CD14-positive monocyte (primary cell): ENCODE measurements around the gene FBXL15. TPM values are rescaled to one million over a fixed set of nuclear protein-coding genes. Genes with fewer than 3 reads are reported as not detected.

ENCODE experiments used
- DNase-seq, 3 donors: peaks; one replicate each; pipeline ENCODE4 v3.0.0-alpha.2; 2011 to 2022
- H2AFZ ChIP-seq: 2 replicates; pipeline ENCODE4 v1.6.0; 2012; ENCODE audit warnings: mild to moderate bottlenecking, low read depth, low read length, inconsistent platforms; ENCODE audit not compliant: insufficient read depth, poor library complexity, severe bottlenecking
- H3K27ac ChIP-seq, 2 donors: 1 replicate in 1 of 2; 2 replicates in 1 of 2; pipeline ENCODE4 v1.5.1; 2012 to 2013; ENCODE audit warnings: low read length in 2 of 2, control low read depth in 1 of 2, inconsistent platforms in 1 of 2, low read depth in 1 of 2, mild to moderate bottlenecking in 1 of 2
- H3K27me3 ChIP-seq, 2 donors: one replicate each; pipeline versions ENCODE4 v1.6.0 to v1.6.1; 2011 to 2013; ENCODE audit warnings: low read length in 2 of 2; ENCODE audit not compliant: control insufficient read depth in 2 of 2, insufficient read depth in 2 of 2
- H3K36me3 ChIP-seq, 2 donors: replicated peaks in 1 of 2; 1 replicate in 1 of 2; 2 replicates in 1 of 2; pipeline versions ENCODE4 v1.5.1 to v1.6.1; 2012 to 2013; ENCODE audit warnings: low read length in 2 of 2, control low read depth in 1 of 2, inconsistent platforms in 1 of 2, mild to moderate bottlenecking in 1 of 2; ENCODE audit not compliant: insufficient read depth in 2 of 2, control insufficient read depth in 1 of 2
- H3K4me1 ChIP-seq, 2 donors: 1 replicate in 1 of 2; 2 replicates in 1 of 2; pipeline versions ENCODE4 v1.5.1 to v1.6.1; 2012 to 2013; ENCODE audit warnings: low read length in 2 of 2, control low read depth in 1 of 2, inconsistent platforms in 1 of 2, mild to moderate bottlenecking in 1 of 2, moderate library complexity in 1 of 2; ENCODE audit not compliant: insufficient read depth in 2 of 2, control insufficient read depth in 1 of 2
- H3K4me2 ChIP-seq: replicated peaks from 2 replicates; pipeline ENCODE3; 2012; ENCODE audit warnings: low read length, moderate library complexity, mild to moderate bottlenecking; ENCODE audit not compliant: poor library complexity, severe bottlenecking; ENCODE audit errors: extremely low read depth
- H3K4me3 ChIP-seq, 3 experiments: fragments of 200-600 bp in 1 of 3; sonication (generic) in 1 of 3; replicated peaks in 1 of 3; 1 replicate in 2 of 3; 2 replicates in 1 of 3; pipeline ENCODE4 v1.5.1; 2011 to 2013; ENCODE audit warnings: low read length in 3 of 3, mild to moderate bottlenecking in 3 of 3, control low read depth in 2 of 3, low read depth in 2 of 3, inconsistent platforms in 1 of 3, moderate library complexity in 1 of 3
- H3K79me2 ChIP-seq: 2 replicates; pipeline ENCODE4 v1.6.0; 2012; ENCODE audit warnings: mild to moderate bottlenecking, control low read depth, inconsistent platforms, low read length, moderate library complexity; ENCODE audit not compliant: insufficient read depth
- H3K9ac ChIP-seq: 2 replicates; pipeline ENCODE4 v1.6.0; 2017; ENCODE audit warnings: low read length, mild to moderate bottlenecking; ENCODE audit not compliant: insufficient read depth, poor library complexity, severe bottlenecking
- H3K9me3 ChIP-seq, 2 donors: replicated peaks in 1 of 2; 1 replicate in 1 of 2; 2 replicates in 1 of 2; pipeline versions ENCODE4 v1.5.1 to v1.6.1; 2012 to 2013; ENCODE audit warnings: low read length in 2 of 2, control low read depth in 1 of 2; ENCODE audit not compliant: control insufficient read depth in 1 of 2, insufficient read depth in 1 of 2
- H4K20me1 ChIP-seq: 2 replicates; pipeline ENCODE4 v1.6.0; 2012; ENCODE audit warnings: mild to moderate bottlenecking, low read length, control low read depth, moderate library complexity; ENCODE audit not compliant: insufficient read depth
- H3K27ac Mint-ChIP-seq, 7 donors: one replicate each; pipeline ENCODE4 v1.8.0; 2020; ENCODE audit warnings: mild to moderate bottlenecking in 7 of 7, mixed read lengths in 7 of 7, moderate library complexity in 6 of 7, inconsistent platforms in 2 of 7
- H3K27me3 Mint-ChIP-seq, 3 donors: one replicate each; pipeline ENCODE4 v1.8.0; 2021 to 2022; ENCODE audit warnings: low read depth in 3 of 3, mild to moderate bottlenecking in 3 of 3, mixed read lengths in 3 of 3, moderate library complexity in 3 of 3, inconsistent platforms in 1 of 3
- H3K36me3 Mint-ChIP-seq, 2 donors: one replicate each; pipeline ENCODE4 v1.8.0; 2020; ENCODE audit warnings: mixed read lengths in 2 of 2, inconsistent platforms in 1 of 2, mild to moderate bottlenecking in 1 of 2
- H3K4me1 Mint-ChIP-seq: one replicate; pipeline ENCODE4 v1.8.0; 2020; ENCODE audit warnings: mild to moderate bottlenecking, mixed read lengths
- H3K4me3 Mint-ChIP-seq, 2 donors: one replicate each; pipeline ENCODE4 v1.8.0; 2020; ENCODE audit warnings: mild to moderate bottlenecking in 2 of 2, mixed read lengths in 2 of 2, moderate library complexity in 1 of 2
- H3K9me3 Mint-ChIP-seq, 7 donors: one replicate each; pipeline ENCODE4 v1.8.0; 2020 to 2022; ENCODE audit warnings: mixed read lengths in 7 of 7, mild to moderate bottlenecking in 6 of 7, moderate library complexity in 6 of 7, inconsistent platforms in 2 of 7
- WGBS: methylation state at CpG from one replicate; pipeline ENCODE4 v1.1.5; 2013; ENCODE audit warnings: missing lambda C conversion rate; ENCODE audit not compliant: insufficient coverage; 5-methylcytosine and 5-hydroxymethylcytosine counted together
- intact Hi-C, 2 donors: fragments of 100-400 bp; cut with micrococcal nuclease; formaldehyde crosslinking; loops; one replicate each; pipeline versions ENCODE4 v1.15.0 to v1.15.1; 2023
- polyA plus RNA-seq, 3 donors: library from polyadenylated mRNA; depleted of rRNA in 1 of 3; unstranded in 2 of 3; stranded (reverse) in 1 of 3; fragments of 300-500 nt in 2 of 3; fragments of >200 nt in 1 of 3; fragmentation: Illumina TruSeq in 2 of 3; gene quantifications; 1 replicate in 2 of 3; 2 replicates in 1 of 3; pipeline ENCODE4 v1.2.3, GENCODE V29; 2012 to 2021
- TF ChIP-seq, protein P1 (sequence below): fragments of 200-600 bp; IDR thresholded peaks from one replicate; pipeline ENCODE4 v1.8.0; 2022; ENCODE audit warnings: antibody characterized with exemption, mild to moderate bottlenecking

FBXL15 gene
- polyA plus RNA-seq, 3 donors: 16.0 to 36.3 (median 25.5) TPM

DNA sequence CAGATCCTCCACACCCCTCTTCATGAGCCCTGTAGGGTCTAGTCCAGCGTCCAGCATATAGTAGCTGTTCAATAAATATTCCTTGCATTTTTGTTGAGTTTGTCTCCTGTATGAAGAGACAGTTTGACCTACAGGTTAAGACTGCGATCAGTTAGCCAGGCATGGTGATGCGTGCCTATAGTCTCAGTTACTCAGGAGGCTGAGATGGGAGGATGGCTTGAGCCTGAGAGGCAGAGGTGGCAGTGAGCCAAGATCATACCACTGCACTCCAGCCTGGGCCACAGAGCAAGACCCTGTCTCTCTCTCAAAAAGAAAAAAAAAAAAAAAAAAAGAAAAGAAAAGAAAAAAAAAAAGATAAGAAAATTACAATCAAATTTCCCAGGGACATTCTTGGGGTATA, 16.9 kb downstream of the FBXL15 start:
- H3K27ac Mint-ChIP-seq: no peak overlapping the region
- Histone ChIP-seq H3K4me2 (no peak overlapping the region), H3K9ac (no peak overlapping the region), H3K9me3 (no peaks in the 10 kb centered on the region), H3K36me3 (no peaks in the 10 kb centered on the region), H3K4me3 (no peak overlapping the region), H2AFZ (no peak overlapping the region), H3K79me2 (no peaks in the 10 kb centered on the region), H3K27ac (no peak overlapping the region), H3K27me3 (no peaks in the 10 kb centered on the region), H4K20me1 (no peaks in the 10 kb centered on the region), H3K4me1 (peaks cover 29 to 32% of the 10 kb centered on the region in 2 donors)
- no peaks in the 10 kb centered on the region for H3K9me3 Mint-ChIP-seq
- no peak overlapping the region for H3K4me3 Mint-ChIP-seq
- WGBS: 100% methylated on average over 1 of the region's 3 CpGs
- intact Hi-C loops: loop anchor here in 1 of 2 donors (5.0 kb wide), 1 partner anchor 40 kb away; no protein-coding TSS in a partner anchor
- peaks cover 37% of the 10 kb centered on the region for H3K4me1 Mint-ChIP-seq
- H3K36me3 Mint-ChIP-seq: no peaks in the 10 kb centered on the region
- H3K27me3 Mint-ChIP-seq: peaks cover 0 to 3% (median 2%) of the 10 kb centered on the region in 3 donors
- TF ChIP-seq, protein P1, sequence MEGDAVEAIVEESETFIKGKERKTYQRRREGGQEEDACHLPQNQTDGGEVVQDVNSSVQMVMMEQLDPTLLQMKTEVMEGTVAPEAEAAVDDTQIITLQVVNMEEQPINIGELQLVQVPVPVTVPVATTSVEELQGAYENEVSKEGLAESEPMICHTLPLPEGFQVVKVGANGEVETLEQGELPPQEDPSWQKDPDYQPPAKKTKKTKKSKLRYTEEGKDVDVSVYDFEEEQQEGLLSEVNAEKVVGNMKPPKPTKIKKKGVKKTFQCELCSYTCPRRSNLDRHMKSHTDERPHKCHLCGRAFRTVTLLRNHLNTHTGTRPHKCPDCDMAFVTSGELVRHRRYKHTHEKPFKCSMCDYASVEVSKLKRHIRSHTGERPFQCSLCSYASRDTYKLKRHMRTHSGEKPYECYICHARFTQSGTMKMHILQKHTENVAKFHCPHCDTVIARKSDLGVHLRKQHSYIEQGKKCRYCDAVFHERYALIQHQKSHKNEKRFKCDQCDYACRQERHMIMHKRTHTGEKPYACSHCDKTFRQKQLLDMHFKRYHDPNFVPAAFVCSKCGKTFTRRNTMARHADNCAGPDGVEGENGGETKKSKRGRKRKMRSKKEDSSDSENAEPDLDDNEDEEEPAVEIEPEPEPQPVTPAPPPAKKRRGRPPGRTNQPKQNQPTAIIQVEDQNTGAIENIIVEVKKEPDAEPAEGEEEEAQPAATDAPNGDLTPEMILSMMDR: no peak
- no peak for DNase-seq

DNA sequence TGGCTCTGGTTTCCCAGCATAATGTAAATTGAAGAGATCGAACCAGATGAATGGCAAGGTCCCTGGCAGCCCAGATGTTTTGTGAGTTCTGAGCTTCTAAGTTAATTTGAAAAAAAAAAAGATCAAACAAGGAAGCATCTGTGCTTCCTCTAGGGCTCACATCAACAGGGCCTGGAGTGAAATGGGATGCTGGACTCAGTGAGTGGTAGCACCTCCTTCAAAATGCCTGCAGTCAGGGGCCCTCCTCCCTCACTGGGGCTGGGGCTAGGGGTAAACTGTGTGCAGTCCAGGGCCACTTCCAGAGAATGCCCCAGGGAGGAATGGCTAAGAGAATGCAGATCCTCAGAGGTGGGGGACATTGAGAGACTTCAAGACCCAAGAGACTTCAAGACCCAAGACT, 17.7 kb downstream of the FBXL15 start:
- Mint-ChIP-seq H3K36me3 (no peaks in the 10 kb centered on the region), H3K27ac (no peak overlapping the region), H3K4me3 (no peak overlapping the region), H3K9me3 (peaks cover 0 to 1% (median 0%) of the 10 kb centered on the region in 7 donors), H3K27me3 (peaks cover 0 to 3% (median 2%) of the 10 kb centered on the region in 3 donors), H3K4me1 (peaks cover 34% of the 10 kb centered on the region)
- no peaks in the 10 kb centered on the region for H3K9me3 ChIP-seq
- no peaks in the 10 kb centered on the region for H3K36me3 ChIP-seq
- no peak overlapping the region for H3K4me2 ChIP-seq
- intact Hi-C loops: loop anchor here in 1 of 2 donors (5.0 kb wide), 1 partner anchor 39 kb away; no protein-coding TSS in a partner anchor
- 0% methylated on average over 1 of the region's 1 CpG for WGBS
- H3K4me3 ChIP-seq: no peak overlapping the region
- TF ChIP-seq, protein P1: no peak
- H3K27me3 ChIP-seq: no peaks in the 10 kb centered on the region
- H3K79me2 ChIP-seq: no peaks in the 10 kb centered on the region
- H3K4me1 ChIP-seq: peaks cover 21 to 25% of the 10 kb centered on the region in 2 donors
- no peak overlapping the region for H3K9ac ChIP-seq
- no peak overlapping the region for H2AFZ ChIP-seq
- H4K20me1 ChIP-seq: no peaks in the 10 kb centered on the region
- DNase-seq: no peak
- H3K27ac ChIP-seq: no peak overlapping the region
